ENCODE data around the gene FGF3. TPM values are rescaled to one million over a fixed set of nuclear protein-coding genes. Genes with fewer than 3 reads are reported as not detected.

FGF3 gene
- polyA plus RNA-seq, 1 of the 3 experiments (the other 2 are of a cell fraction): not detected

DNA sequence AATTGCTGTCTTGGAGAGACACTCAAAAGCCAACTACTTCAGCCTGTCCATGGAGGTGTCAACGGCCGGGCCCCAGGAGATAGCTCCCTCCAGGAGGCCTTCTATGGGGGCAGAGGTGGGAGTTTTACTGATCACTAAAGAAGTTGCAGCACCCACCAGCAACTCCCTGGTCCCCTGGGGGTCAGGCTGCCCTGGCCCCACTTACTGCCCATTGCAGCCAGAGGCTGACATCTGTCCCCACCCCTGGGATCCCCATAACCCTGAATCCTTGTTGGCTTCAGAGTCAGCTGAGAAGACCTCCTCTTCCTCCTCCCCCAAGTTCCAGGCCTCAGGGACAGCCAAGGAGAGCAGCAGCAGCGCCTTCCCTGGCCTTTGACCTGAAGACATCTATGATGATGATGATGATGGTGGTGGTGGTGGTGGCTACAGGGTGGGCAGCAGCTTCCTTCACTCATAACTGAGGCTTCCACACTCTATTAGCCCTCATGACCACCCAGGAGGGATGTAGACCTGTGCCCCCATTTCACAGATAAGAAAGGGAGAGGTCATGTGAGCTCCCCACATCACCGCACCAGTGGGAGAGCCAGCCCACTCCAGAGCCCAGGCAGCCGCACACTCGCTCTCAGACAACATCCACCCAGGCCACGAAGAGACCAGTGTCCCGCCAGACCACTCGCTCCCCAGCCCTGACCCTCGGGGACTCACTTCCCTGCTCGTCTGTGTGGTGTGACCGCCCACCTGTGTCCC lies 43.8 kb upstream of the FGF3 start:
- Histone ChIP-seq H3K4me1 (ENCODE audit: control insufficient read depth in 1 of 2, insufficient read depth in 2 of 2, low read depth in 1 of 2, low read length in 1 of 2) (no peaks in the 10 kb centered on the region; a peak in 1 of 4 replicates), H3K4me2 (no peak overlapping the region), H3K9me3 (no peaks in the 10 kb centered on the region), H4K20me1 (ENCODE audit: insufficient read depth) (no peaks in the 10 kb centered on the region), H3K9me2 (no peaks in the 10 kb centered on the region), H3K79me2 (ENCODE audit: insufficient read depth) (no peaks in the 10 kb centered on the region), H3K27ac (ENCODE audit: low read depth in 2 of 2, low read length in 1 of 2) (no peak overlapping the region), H3K9ac (no peak overlapping the region), H2AFZ (ENCODE audit: low read depth) (no peak overlapping the region), H3K4me3 (ENCODE audit: low read depth in 2 of 2, low read length in 1 of 2) (no peak overlapping the region), H3K36me3 (replicated peaks in 1 of 2; ENCODE audit: control insufficient read depth in 1 of 2, insufficient read depth in 2 of 2, low read length in 1 of 2) (no peaks in the 10 kb centered on the region), H3K27me3 (ENCODE audit: insufficient read depth) (peaks cover 14% of the 10 kb centered on the region; the same call in 1 of the 2 replicates), H3F3A (replicated peaks; ENCODE audit: insufficient read depth) (no peaks in the 10 kb centered on the region)
- WGBS (ENCODE audit: low lambda C conversion rate): 63% methylated on average over 12 of the region's 12 CpGs
- CTCF ChIA-PET: interaction anchor here (1.2 to 2.3 kb wide), 4 partner anchors 19 to 52 kb away, joined by 3 to 8 read pairs (median 4); no protein-coding TSS in a partner anchor
- POLR2A ChIA-PET: no interaction called here
- DNase-seq: no peak
- TF ChIP-seq GATA2 (CRISPR knock-in tag; IDR thresholded peaks at IDR 0.05) (no peak), YY1 (IDR thresholded peaks at IDR 0.05; ENCODE audit: low read depth) (no peak), SIN3A (IDR thresholded peaks at IDR 0.05; ENCODE audit: borderline replicate concordance, low read depth, low read length) (no peak)

DNA sequence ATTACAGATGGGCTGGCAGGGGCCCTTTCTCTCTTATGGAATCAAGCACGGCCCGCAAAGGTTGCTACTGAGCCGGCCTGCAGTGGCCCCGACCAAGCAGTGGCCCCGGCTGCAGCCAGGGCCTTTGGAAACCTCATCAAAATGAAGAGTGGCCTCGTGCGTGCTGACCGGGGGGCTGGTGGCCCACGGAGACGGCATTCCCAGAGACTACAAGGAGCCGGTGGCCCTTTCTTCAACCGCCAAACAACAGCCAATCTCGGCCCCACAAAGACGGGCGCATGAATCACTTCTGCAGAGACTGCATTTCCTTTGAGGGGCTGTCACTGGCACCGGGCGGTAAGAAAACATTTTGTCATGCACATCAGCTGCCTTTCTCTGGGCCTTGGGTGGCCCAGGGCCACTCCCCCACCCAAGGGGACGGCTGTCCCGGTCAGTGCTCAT lies 43.1 kb upstream of the FGF3 start:
- CTCF ChIA-PET: interaction anchor here (1.2 to 1.3 kb wide), 2 partner anchors 48 to 53 kb away, joined by 3 to 4 read pairs; no protein-coding TSS in a partner anchor

More for the DNA sequence above, 43.1 kb upstream of the FGF3 start:
- 39% methylated on average over 6 of the region's 19 CpGs for WGBS (ENCODE audit: low lambda C conversion rate)
- Histone ChIP-seq H3K4me3 (ENCODE audit: low read depth in 2 of 2, low read length in 1 of 2) (no peak overlapping the region), H4K20me1 (ENCODE audit: insufficient read depth) (no peaks in the 10 kb centered on the region), H3K27ac (ENCODE audit: low read depth in 2 of 2, low read length in 1 of 2) (no peak overlapping the region), H3K79me2 (ENCODE audit: insufficient read depth) (no peaks in the 10 kb centered on the region), H3K36me3 (replicated peaks in 1 of 2; ENCODE audit: control insufficient read depth in 1 of 2, insufficient read depth in 2 of 2, low read length in 1 of 2) (no peaks in the 10 kb centered on the region), H2AFZ (ENCODE audit: low read depth) (no peak overlapping the region), H3K27me3 (ENCODE audit: insufficient read depth) (peaks cover 14% of the 10 kb centered on the region; the same call in 1 of the 2 replicates), H3K9ac (no peak overlapping the region), H3K9me2 (no peaks in the 10 kb centered on the region), H3F3A (replicated peaks; ENCODE audit: insufficient read depth) (no peaks in the 10 kb centered on the region), H3K4me2 (no peak overlapping the region), H3K4me1 (ENCODE audit: control insufficient read depth in 1 of 2, insufficient read depth in 2 of 2, low read depth in 1 of 2, low read length in 1 of 2) (no peaks in the 10 kb centered on the region), H3K9me3 (no peaks in the 10 kb centered on the region)
- POLR2A ChIA-PET: no interaction called here
- TF ChIP-seq NFIC (IDR thresholded peaks at IDR 0.05; ENCODE audit: borderline replicate concordance) (no peak), ELF1 (IDR thresholded peaks at IDR 0.05) (no peak), CHD2 (IDR thresholded peaks at IDR 0.05; ENCODE audit: low read length, partially characterized antibody) (no peak), POLR2AphosphoS5 (IDR thresholded peaks at IDR 0.05; ENCODE audit: low read depth, low read length) (no peak), FOXJ3 (CRISPR knock-in tag; IDR thresholded peaks at IDR 0.05) (no peak), MXI1 (IDR thresholded peaks at IDR 0.05; ENCODE audit: low read depth, low read length) (no peak), SIN3A (IDR thresholded peaks at IDR 0.05; ENCODE audit: borderline replicate concordance, low read depth, low read length) (no peak), GABPA (IDR thresholded peaks at IDR 0.05; ENCODE audit: low read depth) (no peak), JUND (IDR thresholded peaks at IDR 0.05) (no peak), RCOR1 (IDR thresholded peaks at IDR 0.05; ENCODE audit: low read length) (no peak), EP300 (IDR thresholded peaks at IDR 0.05; ENCODE audit: borderline replicate concordance in 1 of 2, low read depth in 1 of 2, low read length in 1 of 2) (no peak), GATA2 (CRISPR knock-in tag; IDR thresholded peaks at IDR 0.05) (no peak), YY1 (IDR thresholded peaks at IDR 0.05; ENCODE audit: low read depth) (no peak), TCF12 (IDR thresholded peaks at IDR 0.05) (no peak), FOXM1 (IDR thresholded peaks at IDR 0.05; ENCODE audit: low read depth) (no peak), USF1 (IDR thresholded peaks at IDR 0.05; ENCODE audit: borderline replicate concordance, low read depth) (no peak), RXRA (IDR thresholded peaks at IDR 0.05; ENCODE audit: borderline replicate concordance, low read depth) (no peak), RFX5 (IDR thresholded peaks at IDR 0.05; ENCODE audit: low read length) (no peak)
- TF ChIP-seq, protein P1, sequence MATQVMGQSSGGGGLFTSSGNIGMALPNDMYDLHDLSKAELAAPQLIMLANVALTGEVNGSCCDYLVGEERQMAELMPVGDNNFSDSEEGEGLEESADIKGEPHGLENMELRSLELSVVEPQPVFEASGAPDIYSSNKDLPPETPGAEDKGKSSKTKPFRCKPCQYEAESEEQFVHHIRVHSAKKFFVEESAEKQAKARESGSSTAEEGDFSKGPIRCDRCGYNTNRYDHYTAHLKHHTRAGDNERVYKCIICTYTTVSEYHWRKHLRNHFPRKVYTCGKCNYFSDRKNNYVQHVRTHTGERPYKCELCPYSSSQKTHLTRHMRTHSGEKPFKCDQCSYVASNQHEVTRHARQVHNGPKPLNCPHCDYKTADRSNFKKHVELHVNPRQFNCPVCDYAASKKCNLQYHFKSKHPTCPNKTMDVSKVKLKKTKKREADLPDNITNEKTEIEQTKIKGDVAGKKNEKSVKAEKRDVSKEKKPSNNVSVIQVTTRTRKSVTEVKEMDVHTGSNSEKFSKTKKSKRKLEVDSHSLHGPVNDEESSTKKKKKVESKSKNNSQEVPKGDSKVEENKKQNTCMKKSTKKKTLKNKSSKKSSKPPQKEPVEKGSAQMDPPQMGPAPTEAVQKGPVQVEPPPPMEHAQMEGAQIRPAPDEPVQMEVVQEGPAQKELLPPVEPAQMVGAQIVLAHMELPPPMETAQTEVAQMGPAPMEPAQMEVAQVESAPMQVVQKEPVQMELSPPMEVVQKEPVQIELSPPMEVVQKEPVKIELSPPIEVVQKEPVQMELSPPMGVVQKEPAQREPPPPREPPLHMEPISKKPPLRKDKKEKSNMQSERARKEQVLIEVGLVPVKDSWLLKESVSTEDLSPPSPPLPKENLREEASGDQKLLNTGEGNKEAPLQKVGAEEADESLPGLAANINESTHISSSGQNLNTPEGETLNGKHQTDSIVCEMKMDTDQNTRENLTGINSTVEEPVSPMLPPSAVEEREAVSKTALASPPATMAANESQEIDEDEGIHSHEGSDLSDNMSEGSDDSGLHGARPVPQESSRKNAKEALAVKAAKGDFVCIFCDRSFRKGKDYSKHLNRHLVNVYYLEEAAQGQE (IDR thresholded peaks at IDR 0.05; ENCODE audit: low read depth, low read length): no peak
- TF ChIP-seq, protein P2, sequence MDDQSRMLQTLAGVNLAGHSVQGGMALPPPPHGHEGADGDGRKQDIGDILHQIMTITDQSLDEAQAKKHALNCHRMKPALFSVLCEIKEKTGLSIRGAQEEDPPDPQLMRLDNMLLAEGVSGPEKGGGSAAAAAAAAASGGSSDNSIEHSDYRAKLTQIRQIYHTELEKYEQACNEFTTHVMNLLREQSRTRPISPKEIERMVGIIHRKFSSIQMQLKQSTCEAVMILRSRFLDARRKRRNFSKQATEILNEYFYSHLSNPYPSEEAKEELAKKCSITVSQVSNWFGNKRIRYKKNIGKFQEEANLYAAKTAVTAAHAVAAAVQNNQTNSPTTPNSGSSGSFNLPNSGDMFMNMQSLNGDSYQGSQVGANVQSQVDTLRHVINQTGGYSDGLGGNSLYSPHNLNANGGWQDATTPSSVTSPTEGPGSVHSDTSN (IDR thresholded peaks at IDR 0.05): no peak
- no peak for DNase-seq
